Mesodermal cell (in vitro differentiated cells): Measurements from ENCODE around the gene PRMT7.

ENCODE experiments used
- H3K27ac ChIP-seq: 2 replicates; pipeline ENCODE4 v1.7.0; 2013; ENCODE audit warnings: mild to moderate bottlenecking, low read depth, low read length, moderate library complexity; ENCODE audit not compliant: severe bottlenecking
- H3K36me3 ChIP-seq: 2 replicates; pipeline ENCODE4 v1.7.1; 2013; ENCODE audit warnings: mild to moderate bottlenecking, low read length, moderate library complexity; ENCODE audit not compliant: control insufficient read depth, insufficient read depth
- H3K4me1 ChIP-seq: one replicate; pipeline ENCODE4 v1.7.1; 2013; ENCODE audit warnings: mild to moderate bottlenecking, low read length; ENCODE audit not compliant: insufficient read depth, control insufficient read depth, poor library complexity, severe bottlenecking
- H3K4me3 ChIP-seq: 2 replicates; pipeline ENCODE4 v1.7.0; 2013; ENCODE audit warnings: low read length, control low read depth, mild to moderate bottlenecking; ENCODE audit not compliant: insufficient read depth, poor library complexity, severe bottlenecking; ENCODE audit errors: extremely low read depth
- H3K9me3 ChIP-seq: 2 replicates; pipeline ENCODE4 v1.7.1; 2013; ENCODE audit warnings: mild to moderate bottlenecking, low read length, moderate library complexity; ENCODE audit not compliant: control insufficient read depth
- WGBS, 2 experiments: methylation state at CpG; one replicate each; pipeline ENCODE4 v1.1.5; 2013; ENCODE audit warnings: missing lambda C conversion rate in 2 of 2; ENCODE audit not compliant: insufficient coverage in 2 of 2; 5-methylcytosine and 5-hydroxymethylcytosine counted together

The PRMT7 gene

DNA sequence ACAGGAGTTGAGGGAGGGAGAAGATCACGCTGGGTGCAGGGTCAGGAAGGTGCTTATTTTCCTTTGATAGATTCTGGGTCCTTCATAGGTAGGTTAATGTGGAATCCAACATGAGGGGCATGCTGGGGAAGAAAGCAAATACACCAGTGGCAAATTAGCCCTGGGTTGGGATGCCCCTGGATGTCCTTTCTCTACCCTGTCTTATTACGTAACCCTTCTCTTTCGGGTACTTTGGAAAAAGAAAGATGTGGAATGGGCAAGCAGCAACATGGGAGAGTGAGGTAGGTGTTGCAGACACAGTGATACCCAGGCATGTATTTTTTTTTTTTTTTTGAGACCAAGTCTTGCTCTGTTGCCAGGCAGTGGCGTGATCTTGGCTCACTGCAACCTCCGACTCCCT lies 37.4 kb upstream of the PRMT7 start:
- 100% methylated on average over 1 to 3 of the region's 5 CpGs for WGBS, 2 experiments
- H3K4me1 ChIP-seq = peaks cover 3% of the 10 kb centered on the region
- H3K9me3 ChIP-seq = no peaks in the 10 kb centered on the region
- no peak overlapping the region for H3K4me3 ChIP-seq
- no peak overlapping the region for H3K27ac ChIP-seq
- peaks cover 75% of the 10 kb centered on the region for H3K36me3 ChIP-seq

DNA sequence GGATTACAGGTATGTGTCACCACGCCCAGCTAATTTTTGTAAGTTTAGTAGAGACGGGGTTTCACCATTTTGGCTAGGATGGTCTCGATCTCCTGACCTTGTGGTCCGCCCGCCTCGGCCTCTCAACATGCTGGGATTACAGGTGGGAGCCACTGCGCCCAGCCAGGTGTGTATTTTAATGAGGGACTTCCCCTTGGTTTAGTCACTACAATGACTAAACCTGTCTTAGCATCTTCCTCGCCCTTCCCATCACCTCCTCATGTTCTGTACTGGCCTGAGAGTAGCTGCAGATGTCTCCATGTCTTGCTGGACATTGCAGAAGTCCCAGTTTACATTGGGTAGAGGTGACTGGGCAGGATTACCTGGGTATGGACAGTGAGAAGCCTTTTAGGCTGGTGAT lies 36.9 kb upstream of the PRMT7 start:
- WGBS, 2 experiments = 93 to 94% methylated on average over 3 of the region's 8 CpGs

DNA sequence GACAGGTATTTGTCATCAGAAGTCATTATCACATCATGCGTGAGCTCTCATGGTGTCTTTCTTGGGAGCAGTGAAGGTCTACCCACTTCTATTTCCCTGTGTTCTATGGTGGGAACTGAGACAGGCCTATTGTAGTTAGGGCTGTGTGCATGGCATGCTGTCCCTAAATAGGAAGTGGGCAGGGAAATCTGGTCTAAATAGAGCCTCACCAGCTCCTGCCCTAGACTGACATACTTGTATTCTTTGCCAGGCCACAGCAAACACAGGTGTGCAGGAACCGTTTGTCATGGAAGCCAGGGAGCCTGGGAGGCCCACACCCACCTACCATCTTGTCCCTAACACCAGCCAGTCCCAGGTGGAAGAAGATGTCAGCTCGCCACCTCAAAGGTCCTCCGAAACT lies 36.4 kb upstream of the PRMT7 start:
- Histone ChIP-seq H3K27ac (no peak overlapping the region), H3K9me3 (no peaks in the 10 kb centered on the region), H3K36me3 (peaks cover 83% of the 10 kb centered on the region), H3K4me1 (peaks cover 3% of the 10 kb centered on the region), H3K4me3 (no peak overlapping the region)
- WGBS, 2 experiments = 93 to 96% methylated on average over 3 to 4 of the region's 4 CpGs

More for the DNA sequence above, 36.9 kb upstream of the PRMT7 start:
- Histone ChIP-seq H3K4me3 (no peak overlapping the region), H3K36me3 (peaks cover 78% of the 10 kb centered on the region), H3K27ac (no peak overlapping the region), H3K4me1 (peaks cover 3% of the 10 kb centered on the region), H3K9me3 (no peaks in the 10 kb centered on the region)

DNA sequence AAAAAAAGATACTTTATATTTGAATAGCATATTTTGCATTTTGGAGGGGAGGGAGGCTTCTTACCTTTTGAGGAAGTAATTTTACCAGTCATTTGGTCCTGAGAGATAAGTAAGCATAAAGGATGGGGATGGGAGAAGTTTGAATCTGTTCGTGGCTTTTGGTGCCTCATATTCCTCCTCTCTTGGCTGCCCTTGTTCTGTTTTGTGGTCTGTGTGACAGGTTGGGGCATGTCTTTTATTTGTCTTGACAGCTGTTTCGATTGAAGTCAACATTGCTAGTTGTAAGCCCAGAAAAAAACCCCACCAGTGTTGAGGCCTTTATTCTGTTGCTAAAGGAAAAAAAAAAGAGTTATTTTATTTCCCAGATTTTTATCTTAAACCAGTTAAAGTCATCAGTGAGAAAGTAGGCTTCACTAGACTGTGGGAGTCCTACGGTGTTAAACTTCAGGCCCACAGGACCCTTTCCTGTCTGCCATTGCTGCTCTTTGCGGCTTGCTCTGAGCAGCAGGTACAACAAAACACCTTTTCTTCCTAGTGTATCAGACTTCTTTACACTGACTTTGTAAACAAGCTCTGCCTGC lies 35.1 kb upstream of the PRMT7 start:
- Histone ChIP-seq H3K9me3 (no peaks in the 10 kb centered on the region), H3K36me3 (peaks cover 82% of the 10 kb centered on the region), H3K4me1 (peaks cover 3% of the 10 kb centered on the region), H3K27ac (peak overlapping the region; percentile 18), H3K4me3 (no peak overlapping the region)
- WGBS, 2 experiments = 90 to 100% methylated on average over 2 of the region's 4 CpGs

- WGBS, 2 experiments = 81 to 93% methylated on average over 2 of the region's 3 CpGs
- peaks cover 80% of the 10 kb centered on the region for H3K36me3 ChIP-seq
Observed at GRCh38 chr16:68276223-68276622, 34.6 kb upstream of the PRMT7 start.

GRCh38 chr16:68279726-68280558 lies 30.9 kb upstream of the PRMT7 start:
- Histone ChIP-seq H3K36me3 (peaks cover 83% of the 10 kb centered on the region), H3K27ac (no peak overlapping the region), H3K9me3 (no peaks in the 10 kb centered on the region), H3K4me3 (no peak overlapping the region), H3K4me1 (peaks cover 3% of the 10 kb centered on the region)
- WGBS, 2 experiments = 96 to 97% methylated on average over 9 to 10 of the region's 13 CpGs

More at GRCh38 chr16:68276223-68276622, 34.6 kb upstream of the PRMT7 start:
- Histone ChIP-seq H3K27ac (no peak overlapping the region), H3K4me1 (peaks cover 3% of the 10 kb centered on the region), H3K4me3 (no peak overlapping the region), H3K9me3 (no peaks in the 10 kb centered on the region)

- Histone ChIP-seq H3K9me3 (no peaks in the 10 kb centered on the region), H3K4me1 (peaks cover 4% of the 10 kb centered on the region), H3K27ac (no peak overlapping the region), H3K36me3 (peaks cover 82% of the 10 kb centered on the region), H3K4me3 (no peak overlapping the region)
- 88 to 100% methylated on average over 2 to 3 of the region's 4 CpGs for WGBS, 2 experiments
Observed at GRCh38 chr16:68281368-68282063, 29.3 kb upstream of the PRMT7 start.

DNA sequence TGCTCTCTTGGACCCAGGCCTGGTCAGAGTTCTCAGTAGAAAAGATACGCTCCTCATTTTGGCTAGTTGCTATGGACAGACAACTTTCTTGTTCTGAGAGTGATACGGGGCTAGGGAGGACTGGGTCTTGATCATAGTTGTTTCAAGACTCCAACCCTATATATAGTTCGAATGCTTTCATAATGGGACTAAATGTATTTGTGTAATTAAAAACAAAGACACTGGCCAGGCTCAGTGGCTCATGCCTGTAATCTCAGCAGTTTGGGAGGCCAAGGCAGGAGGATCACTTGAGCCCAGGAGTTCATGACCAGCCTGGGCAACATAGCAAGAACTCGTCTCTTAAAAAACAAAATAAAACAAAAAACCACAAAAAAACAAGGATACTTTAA lies 28.8 kb upstream of the PRMT7 start:
- no peaks in the 10 kb centered on the region for H3K9me3 ChIP-seq
- WGBS, 2 experiments = 100% methylated on average over 2 to 3 of the region's 4 CpGs
- H3K4me3 ChIP-seq = no peak overlapping the region
- H3K4me1 ChIP-seq = peaks cover 4% of the 10 kb centered on the region
- H3K27ac ChIP-seq = no peak overlapping the region
- peaks cover 82% of the 10 kb centered on the region for H3K36me3 ChIP-seq

DNA sequence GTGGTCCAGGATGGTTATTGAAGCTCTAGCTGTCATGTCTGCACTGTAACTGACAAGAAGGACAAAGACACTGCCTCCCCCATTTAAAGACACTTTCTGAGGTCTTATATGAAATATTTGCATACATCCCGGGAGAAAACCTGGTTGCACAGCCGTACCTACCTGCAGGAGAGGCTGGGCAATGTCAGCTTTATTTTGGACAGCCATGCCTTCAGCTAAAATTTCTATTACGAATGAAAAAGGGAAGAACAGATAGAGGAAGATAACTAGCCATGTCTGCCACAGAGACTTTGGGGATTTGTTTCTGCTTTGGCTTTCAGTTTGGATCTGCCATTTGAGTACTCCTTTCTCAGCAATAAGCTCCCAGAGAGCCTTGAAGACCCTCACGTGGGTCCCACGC lies 27.5 kb upstream of the PRMT7 start:
- peaks cover 14% of the 10 kb centered on the region for H3K4me1 ChIP-seq
- H3K4me3 ChIP-seq = no peak overlapping the region
- H3K9me3 ChIP-seq = no peaks in the 10 kb centered on the region
- no peak overlapping the region for H3K27ac ChIP-seq
- peaks cover 90% of the 10 kb centered on the region for H3K36me3 ChIP-seq
- WGBS, 2 experiments = 83 to 94% methylated on average over 3 to 5 of the region's 5 CpGs

DNA sequence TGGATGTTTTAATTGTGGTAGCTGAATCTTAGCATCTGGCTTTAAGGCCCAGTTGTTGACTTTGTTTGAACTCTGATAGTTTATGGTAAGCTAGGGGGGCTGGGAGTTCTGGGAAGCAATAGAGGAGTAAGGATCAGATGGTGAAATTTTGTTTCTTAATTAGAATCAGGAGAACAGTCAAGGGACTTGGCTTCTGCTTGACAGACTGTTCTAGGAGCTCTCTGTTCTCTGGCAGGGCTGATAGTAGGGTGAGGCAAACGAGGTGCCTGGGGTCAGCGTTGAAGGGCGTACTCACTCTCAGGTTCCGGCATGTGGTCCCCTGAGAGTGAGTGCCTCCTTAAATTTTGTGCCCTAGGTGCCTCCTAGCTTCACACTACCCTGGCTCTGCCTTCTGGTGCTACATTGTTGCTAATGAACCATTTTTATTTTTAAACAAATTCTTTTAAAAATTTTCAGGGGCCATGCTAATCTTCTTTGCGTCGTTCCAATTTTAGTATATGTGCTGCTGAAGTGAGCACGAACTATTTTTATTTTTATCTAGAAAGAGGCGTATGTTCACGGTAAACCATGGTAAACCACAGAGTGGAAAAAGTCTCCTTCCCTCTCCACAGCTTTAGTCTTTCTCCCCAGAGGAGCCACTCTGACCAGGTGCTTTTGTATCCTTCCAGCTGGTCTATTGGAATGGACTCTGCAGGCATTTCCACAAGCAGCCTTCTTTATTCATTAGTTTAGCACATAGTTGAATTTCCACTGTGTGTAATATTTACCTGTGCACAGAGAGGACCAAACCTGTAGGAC lies 26.8 kb upstream of the PRMT7 start:
- Histone ChIP-seq H3K27ac (no peak overlapping the region), H3K4me1 (peaks cover 14% of the 10 kb centered on the region), H3K36me3 (peaks cover 87% of the 10 kb centered on the region), H3K9me3 (no peaks in the 10 kb centered on the region), H3K4me3 (no peak overlapping the region)
- 96 to 100% methylated on average over 3 to 7 of the region's 9 CpGs for WGBS, 2 experiments
